GM18498 (cell line): ENCODE measurements around the gene TLR9.
"Not testable (repeated sequence)": the region's sequence is repeated elsewhere in the genome, so short reads cannot be mapped to it uniquely, and the experiment has no call there.

Experiments
- ATAC-seq: cut with Tn5 transposase; IDR thresholded peaks from one replicate; pipeline ENCODE4 v1.9.1; 2021; ENCODE audit warnings: mild to moderate bottlenecking, moderate library complexity; ENCODE audit not compliant: unreplicated experiment

Gene TLR9

GRCh38 chr3:52225452-52226228 is at the start of gene TLR9:
Gene TLR9, minus strand, starts transcription at chr3:52225645. Its CDS starts 116 bp downstream, at chr3:52225529.
- ATAC-seq = peak; percentile 82

- ATAC-seq = not testable (repeated sequence)
These were observed 49.3 kb upstream of the TLR9 start for GRCh38 chr3:52274781-52275180.

GRCh38 chr3:52272831-52273230 is 47.4 kb upstream of the TLR9 start:
- no peak for ATAC-seq

- ATAC-seq = not testable (repeated sequence)
These were observed 46.7 kb upstream of the TLR9 start for GRCh38 chr3:52272172-52272571.

- no peak for ATAC-seq
These were observed 44.9 kb upstream of the TLR9 start for GRCh38 chr3:52270252-52270754.

- ATAC-seq = no peak
These were observed 44.3 kb upstream of the TLR9 start for GRCh38 chr3:52269776-52270175.

GRCh38 chr3:52268036-52268435 is 42.6 kb upstream of the TLR9 start:
- no peak for ATAC-seq

- no peak for ATAC-seq
These were observed 39.9 kb upstream of the TLR9 start for GRCh38 chr3:52265387-52265786.

- no peak for ATAC-seq
These were observed 37.0 kb upstream of the TLR9 start for GRCh38 chr3:52262447-52262846.

GRCh38 chr3:52259448-52259847 is 34.0 kb upstream of the TLR9 start:
- no peak for ATAC-seq

- no peak for ATAC-seq
These were observed 33.6 kb upstream of the TLR9 start for GRCh38 chr3:52259035-52259434.

GRCh38 chr3:52257911-52258310 is 32.5 kb upstream of the TLR9 start:
- ATAC-seq = no peak

- ATAC-seq = no peak
These were observed 31.2 kb upstream of the TLR9 start for GRCh38 chr3:52256622-52257021.

GRCh38 chr3:52256159-52256558 is 30.7 kb upstream of the TLR9 start:
- ATAC-seq = no peak

GRCh38 chr3:52254608-52255007 is 29.2 kb upstream of the TLR9 start:
- ATAC-seq = no peak

GRCh38 chr3:52253314-52254304 is 28.2 kb upstream of the TLR9 start:
- ATAC-seq = peak; percentile 94

GRCh38 chr3:52250122-52250521 is 24.7 kb upstream of the TLR9 start:
- no peak for ATAC-seq

- no peak for ATAC-seq
These were observed 24.2 kb upstream of the TLR9 start for GRCh38 chr3:52249683-52250082.

- ATAC-seq = no peak
These were observed 23.5 kb upstream of the TLR9 start for GRCh38 chr3:52248816-52249547.

GRCh38 chr3:52248165-52248541 is 22.7 kb upstream of the TLR9 start:
- no peak for ATAC-seq
